HepG2 (cell line): Measurements from ENCODE around the gene ABCA8. TPM values are rescaled to one million over a fixed set of nuclear protein-coding genes. Genes with fewer than 3 reads are reported as not detected.

Experiments used
- AHR ChIP-seq: IDR thresholded peaks from 2 replicates; pipeline ENCODE4 v1.6.1; 2018; ENCODE audit warnings: missing genetic modification reagents, missing compliant biosample characterization
- ARNT2 ChIP-seq: sonication (generic); formaldehyde crosslinking; IDR thresholded peaks from 2 replicates; pipeline ENCODE4 v1.8.0; 2022; ENCODE audit warnings: mild to moderate bottlenecking, low read depth, missing genetic modification reagents, moderate library complexity
- ATF7-NPFF ChIP-seq: sonication (generic); formaldehyde crosslinking; IDR thresholded peaks from 2 replicates; pipeline ENCODE4 v1.8.1; 2023; ENCODE audit warnings: mild to moderate bottlenecking, low read depth, missing genetic modification reagents, moderate library complexity
- ATRX ChIP-seq: sonication (generic); formaldehyde crosslinking; IDR thresholded peaks from 2 replicates; pipeline ENCODE4 v1.4.0; 2020; ENCODE audit warnings: missing genetic modification reagents, borderline replicate concordance
- CHD4 ChIP-seq: fragments of 200-600 bp; sonication (generic); IDR thresholded peaks from 2 replicates; pipeline ENCODE4 v1.7.0; 2017; ENCODE audit warnings: mild to moderate bottlenecking, low read length, borderline replicate concordance
- CREM ChIP-seq, 2 experiments: sonication (generic) in 1 of 2; formaldehyde crosslinking in 1 of 2; IDR thresholded peaks; 2 replicates each; pipeline versions ENCODE4 v1.4.0 to v1.6.1; 2016 to 2020; ENCODE audit warnings: antibody characterized with exemption in 1 of 2, mild to moderate bottlenecking in 1 of 2, missing genetic modification reagents in 1 of 2
- DMAP1 ChIP-seq: IDR thresholded peaks from 2 replicates; pipeline ENCODE4 v1.6.1; 2016
- HDAC6 ChIP-seq: fragments of 200-600 bp; sonication (generic); IDR thresholded peaks from 2 replicates; pipeline ENCODE4 v1.7.0; 2017; ENCODE audit warnings: mild to moderate bottlenecking, antibody characterized with exemption, low read length, low read depth
- HOXA3 ChIP-seq: sonication (generic); formaldehyde crosslinking; IDR thresholded peaks from 2 replicates; pipeline ENCODE4 v1.5.0; 2020; ENCODE audit warnings: missing genetic modification reagents
- JDP2 ChIP-seq: sonication (generic); formaldehyde crosslinking; IDR thresholded peaks from 2 replicates; pipeline ENCODE4 v1.8.1; 2022; ENCODE audit warnings: missing genetic modification reagents, borderline replicate concordance
- MEIS1 ChIP-seq: sonication (generic); formaldehyde crosslinking; IDR thresholded peaks from 2 replicates; pipeline ENCODE4 v1.9.0; 2021; ENCODE audit warnings: mild to moderate bottlenecking, missing genetic modification reagents, moderate library complexity, borderline replicate concordance
- NPAS2 ChIP-seq: sonication (generic); formaldehyde crosslinking; IDR thresholded peaks from 2 replicates; pipeline ENCODE4 v1.8.0; 2022; ENCODE audit warnings: mild to moderate bottlenecking, missing genetic modification reagents, borderline replicate concordance
- PHF20 ChIP-seq: sonication (generic); formaldehyde crosslinking; IDR thresholded peaks from 2 replicates; pipeline ENCODE4 v1.5.0; 2020; ENCODE audit warnings: mild to moderate bottlenecking, missing genetic modification reagents
- PRMT3 ChIP-seq: sonication (generic); formaldehyde crosslinking; IDR thresholded peaks from 2 replicates; pipeline ENCODE4 v1.8.1; 2022; ENCODE audit warnings: low read depth, mild to moderate bottlenecking, moderate library complexity, missing genetic modification reagents, borderline replicate concordance
- RBM39 ChIP-seq: fragments of 200-400 bp; formaldehyde crosslinking; IDR thresholded peaks from one replicate; pipeline ENCODE4 v1.6.1; 2018; ENCODE audit warnings: antibody characterized with exemption, mild to moderate bottlenecking, low read depth, low read length; ENCODE audit not compliant: poor library complexity, severe bottlenecking
- TCF7L2 ChIP-seq: IDR thresholded peaks from 2 replicates; pipeline ENCODE4 v1.6.1; 2011; ENCODE audit warnings: mild to moderate bottlenecking, low read depth, low read length, moderate library complexity
- TFE3 ChIP-seq: IDR thresholded peaks from 2 replicates; pipeline ENCODE4 v1.6.1; 2016
- TMF1 ChIP-seq: sonication (generic); formaldehyde crosslinking; IDR thresholded peaks from 2 replicates; pipeline ENCODE4 v1.8.1; 2022; ENCODE audit warnings: low read depth, missing genetic modification reagents
- ZC3H4 ChIP-seq: sonication (generic); formaldehyde crosslinking; IDR thresholded peaks from 2 replicates; pipeline ENCODE4 v1.4.0; 2020; ENCODE audit warnings: missing genetic modification reagents, borderline replicate concordance
- ZNF101 ChIP-seq: sonication (generic); formaldehyde crosslinking; IDR thresholded peaks from 2 replicates; pipeline ENCODE4 v1.4.0; 2020; ENCODE audit warnings: mild to moderate bottlenecking, low read depth, missing genetic modification reagents, borderline replicate concordance
- ZNF326 ChIP-seq: sonication (generic); formaldehyde crosslinking; IDR thresholded peaks from 2 replicates; pipeline ENCODE4 v1.4.0; 2020; ENCODE audit warnings: missing genetic modification reagents, borderline replicate concordance
- ZNF331 ChIP-seq: sonication (generic); formaldehyde crosslinking; IDR thresholded peaks from 2 replicates; pipeline ENCODE4 v1.4.0; 2020; ENCODE audit warnings: missing genetic modification reagents
- ZNF432 ChIP-seq: sonication (generic); formaldehyde crosslinking; IDR thresholded peaks from 2 replicates; pipeline ENCODE4 v1.5.0; 2020; ENCODE audit warnings: missing genetic modification reagents, mild to moderate bottlenecking, borderline replicate concordance
- ZNF496 ChIP-seq: sonication (generic); formaldehyde crosslinking; IDR thresholded peaks from 2 replicates; pipeline ENCODE4 v1.8.1; 2023; ENCODE audit warnings: mild to moderate bottlenecking, moderate library complexity, missing genetic modification reagents; ENCODE audit not compliant: insufficient replicate concordance
- ZNF607 ChIP-seq: sonication (generic); formaldehyde crosslinking; IDR thresholded peaks from 2 replicates; pipeline ENCODE4 v1.5.1; 2020; ENCODE audit warnings: missing genetic modification reagents, mild to moderate bottlenecking, borderline replicate concordance
- ZNF614 ChIP-seq: IDR thresholded peaks from 2 replicates; pipeline ENCODE4 v1.6.1; 2018; ENCODE audit warnings: missing biosample characterization, missing genetic modification reagents, inconsistent platforms, borderline replicate concordance
- ZNF883 ChIP-seq: sonication (generic); formaldehyde crosslinking; IDR thresholded peaks from 2 replicates; pipeline ENCODE4 v1.5.1; 2020; ENCODE audit warnings: mild to moderate bottlenecking, missing genetic modification reagents; ENCODE audit errors: not compliant biosample characterization
- ZSCAN20 ChIP-seq: sonication (generic); formaldehyde crosslinking; IDR thresholded peaks from 2 replicates; pipeline ENCODE4 v1.4.0; 2020; ENCODE audit warnings: missing genetic modification reagents, mild to moderate bottlenecking, borderline replicate concordance
- ZSCAN5A ChIP-seq: sonication (generic); formaldehyde crosslinking; IDR thresholded peaks from 2 replicates; pipeline ENCODE4 v1.8.0; 2022; ENCODE audit warnings: mild to moderate bottlenecking, missing genetic modification reagents, borderline replicate concordance
- polyA plus RNA-seq, 8 experiments: library from polyadenylated mRNA; depleted of rRNA in 3 of 8; stranded (reverse) in 7 of 8; unstranded in 1 of 8; fragments of >200 nt; fragmentation: Illumina TruSeq in 4 of 8; extraction: Trizol in 4 of 8; gene quantifications; 2 replicates each; pipeline versions ENCODE4 v1.2.1 to v1.2.3, GENCODE V29; 2011 to 2016; ENCODE audit warnings: low read depth in 4 of 8, missing spikeins in 1 of 8, mixed read lengths in 1 of 8; ENCODE audit not compliant: insufficient read depth in 1 of 8
- total RNA-seq, 5 experiments: library from RNA; depleted of rRNA; stranded (reverse); fragments of >200 nt; fragmentation: Illumina TruSeq; extraction: Trizol; gene quantifications; 2 replicates each; pipeline ENCODE4 v1.2.3, GENCODE V29; 2016; ENCODE audit warnings: low read depth in 1 of 5

The ABCA8 gene
- total and polyA plus RNA-seq, 2 of the 13 experiments (the other 11 are each of a cell fraction or from before 2014, with no cell fraction given): 0.05 to 0.18 TPM

GRCh38 chr17:68937890-68938514 lies 17.2 kb downstream of the ABCA8 start (continued):
- TF ChIP-seq MEIS1 (no peak), ZNF326 (CRISPR knock-in tag) (no peak), ATF7-NPFF (no peak), ZSCAN20 (peak; percentile 100), ZSCAN5A (0 out of 2 replicates have a peak, but pooled peaks have one; percentile 25), ARNT2 (CRISPR knock-in tag) (no peak), ZC3H4 (CRISPR knock-in tag) (no peak), ZNF432 (CRISPR knock-in tag) (no peak), ZNF607 (no peak), ZNF883 (CRISPR knock-in tag) (no peak), TMF1 (CRISPR knock-in tag) (no peak), TFE3 (CRISPR knock-in tag) (0 out of 2 replicates have a peak, but pooled peaks have one; percentile 26), RBM39 (no peak), JDP2 (no peak), HOXA3 (CRISPR knock-in tag) (peak; percentile 47; the same call in 1 of the 2 replicates), AHR (CRISPR knock-in tag) (no peak), TCF7L2 (no peak), ZNF331 (CRISPR knock-in tag) (peak; percentile 64; the same call in 1 of the 2 replicates), CHD4 (peak; percentile 26; the same call in 1 of the 2 replicates), DMAP1 (no peak), ZNF101 (CRISPR knock-in tag) (no peak), HDAC6 (no peak), CREM (IDR thresholded peaks at IDR 0.05) (peak; percentile 55; the same call in 1 of the 2 replicates), CREM (CRISPR knock-in tag; IDR thresholded peaks at IDR 0.05) (no peak), PRMT3 (no peak), PHF20 (CRISPR knock-in tag) (no peak), ZNF614 (CRISPR knock-in tag) (peak; percentile 64; the same call in 1 of the 2 replicates), NPAS2 (no peak), ZNF496 (CRISPR knock-in tag) (no peak), ATRX (no peak)
